GM10266 (cell line): ENCODE measurements around the gene THRAP3.
A peak's percentile ranks its signal among the peaks of the same experiment; 100 is the strongest.
"Not testable (repeated sequence)": the region's sequence is repeated elsewhere in the genome, so short reads cannot be mapped to it uniquely, and the experiment has no call there.

Source experiments
- DNase-seq: peaks from one replicate; pipeline ENCODE4 v3.0.0; 2012; ENCODE audit errors: extremely low spot score
- CTCF ChIP-seq: IDR thresholded peaks from 2 replicates; pipeline ENCODE4 v1.5.1; 2012; ENCODE audit warnings: mild to moderate bottlenecking, low read depth; ENCODE audit not compliant: control insufficient read depth, insufficient read depth; ENCODE audit errors: missing control alignments

THRAP3 gene

GRCh38 chr1:36223381-36223995 lies 755 bp upstream of the THRAP3 start:
- peak; percentile 65 for DNase-seq

GRCh38 chr1:36224537-36225282 lies 467 bp downstream of the THRAP3 start:
- DNase-seq = peak; percentile 80
- TF ChIP-seq CTCF = no peak

More at GRCh38 chr1:36223381-36223995, 755 bp upstream of the THRAP3 start:
- no peak for TF ChIP-seq CTCF

GRCh38 chr1:36225283-36225899 lies 1.1 kb downstream of the THRAP3 start:
- no peak for TF ChIP-seq CTCF
- DNase-seq = no peak

- DNase-seq = not testable (repeated sequence)
These were observed 6.0 kb downstream of the THRAP3 start for GRCh38 chr1:36230279-36230678.

- no peak for DNase-seq
- no peak for TF ChIP-seq CTCF
These were observed 6.9 kb downstream of the THRAP3 start for GRCh38 chr1:36231191-36231590.

- TF ChIP-seq CTCF = no peak
- DNase-seq = no peak
These were observed 8.2 kb downstream of the THRAP3 start for GRCh38 chr1:36232212-36233095.

- DNase-seq = no peak
- TF ChIP-seq CTCF = no peak
These were observed 12.1 kb downstream of the THRAP3 start for GRCh38 chr1:36236302-36236701.
